Activated CD8-positive, alpha-beta T cell treated with anti-CD3 and anti-CD28 coated beads for 36 hours (primary cell): Measurements from ENCODE around the gene BLM. TPM values are rescaled to one million over a fixed set of nuclear protein-coding genes. Genes with fewer than 3 reads are reported as not detected.

Experiments used
- ATAC-seq: fragments of 200-7000 bp; cut with Tn5 transposase; one replicate; pipeline ENCODE4 v1.10.0; 2021; ENCODE audit warnings: mild to moderate bottlenecking, moderate library complexity
- CTCF ChIA-PET: fragments of 350-600 bp; sonication (Branson Sonifier 250); formaldehyde crosslinking; loops from one replicate; lab custom pipeline; 2021; ENCODE audit warnings: antibody characterized with exemption; lab: Charles Lee
- POLR2A ChIA-PET: fragments of 350-600 bp; sonication (Branson Sonifier 250); formaldehyde crosslinking; loops from one replicate; lab custom pipeline; 2021; ENCODE audit warnings: antibody characterized with exemption; lab: Charles Lee
- DNase-seq: peaks from one replicate; pipeline ENCODE4 v3.0.0-alpha.2; 2020
- H3K27ac Mint-ChIP-seq: one replicate; pipeline ENCODE4 v1.8.0; 2021; ENCODE audit warnings: mild to moderate bottlenecking, mixed read lengths
- H3K27me3 Mint-ChIP-seq: one replicate; pipeline ENCODE4 v1.8.0; 2021; ENCODE audit warnings: mixed read lengths
- H3K36me3 Mint-ChIP-seq: one replicate; pipeline ENCODE4 v1.8.0; 2021; ENCODE audit warnings: low read depth, mixed read lengths
- H3K4me1 Mint-ChIP-seq: one replicate; pipeline ENCODE4 v1.8.0; 2021; ENCODE audit warnings: low read depth, mixed read lengths
- H3K4me3 Mint-ChIP-seq: one replicate; pipeline ENCODE4 v1.8.0; 2021; ENCODE audit warnings: mild to moderate bottlenecking, moderate library complexity, mixed read lengths
- H3K9me3 Mint-ChIP-seq: one replicate; pipeline ENCODE4 v1.8.0; 2021; ENCODE audit warnings: mixed read lengths
- CTCF ChIP-seq: fragments of 200-600 bp; IDR thresholded peaks from one replicate; pipeline ENCODE4 v1.8.0; 2022; ENCODE audit warnings: antibody characterized with exemption, mild to moderate bottlenecking
- intact Hi-C: fragments of 100-400 bp; cut with micrococcal nuclease; formaldehyde crosslinking; loops from one replicate; pipeline ENCODE4 v1.10.0; 2022
- total RNA-seq, 2 experiments: library from RNA; stranded (reverse); gene quantifications; one replicate each; pipeline ENCODE4 v1.2.3, GENCODE V29; 2021

Gene BLM
- total RNA-seq, 2 experiments from 2014 or later: 45.2 to 53.6 TPM

DNA sequence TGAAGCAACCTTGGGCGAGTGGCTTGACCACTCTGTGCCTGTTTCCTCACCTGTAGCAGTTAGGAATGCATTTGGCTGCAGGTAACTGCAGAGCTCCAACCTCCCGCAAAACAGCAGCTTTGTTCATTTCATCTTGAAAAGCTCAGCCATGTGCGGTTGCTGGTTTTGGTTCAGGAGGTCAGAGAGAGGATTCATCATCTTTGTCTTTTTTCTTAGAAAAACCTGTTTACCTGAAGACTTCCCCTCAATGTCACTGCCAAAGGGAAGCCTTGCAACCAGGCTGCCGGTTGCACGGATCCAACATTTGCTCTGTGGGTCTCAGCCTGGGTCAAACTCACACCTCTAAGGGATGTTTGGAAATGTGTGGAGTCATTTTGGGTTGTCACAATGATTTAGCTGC, 134.8 kb downstream of the BLM start:
- ChIA-PET POLR2A (interaction anchor here (0.6 to 5.4 kb wide), 11 partner anchors 10 to 134 kb away, joined by 3 to 27 read pairs (median 4); partner anchors contain the start of genes BLM, FURIN and MAN2A2), CTCF (interaction anchor here (0.7 to 1.5 kb wide), 5 partner anchors 14 to 81 kb away, joined by 3 to 5 read pairs (median 4); partner anchors contain the start of gene HDDC3)
- ATAC-seq (peak; percentile 5), DNase-seq (peak; percentile 80)
- H3K27ac Mint-ChIP-seq: peak overlapping the region; percentile 93
- peak overlapping the region; percentile 26 for H3K4me3 Mint-ChIP-seq
- peaks cover 4% of the 10 kb centered on the region for H3K36me3 Mint-ChIP-seq
- intact Hi-C loops: loop anchor here (2.0 kb wide), 1 partner anchor 19 kb away; no protein-coding TSS in a partner anchor
- peaks cover 8% of the 10 kb centered on the region for H3K9me3 Mint-ChIP-seq
- H3K27me3 Mint-ChIP-seq: no peaks in the 10 kb centered on the region
- no peak for TF ChIP-seq CTCF
- peaks cover 61% of the 10 kb centered on the region for H3K4me1 Mint-ChIP-seq

GRCh38 chr15:90855139-90855538, 138.0 kb downstream of the BLM start:
- Mint-ChIP-seq H3K36me3 (peaks cover 4% of the 10 kb centered on the region), H3K4me1 (peaks cover 75% of the 10 kb centered on the region), H3K27ac (peak overlapping the region; percentile 91), H3K27me3 (no peaks in the 10 kb centered on the region), H3K4me3 (no peak overlapping the region), H3K9me3 (peaks cover 8% of the 10 kb centered on the region)
- ChIA-PET POLR2A (interaction anchor here (1.3 to 2.1 kb wide), 2 partner anchors 15 to 40 kb away, joined by 4 to 10 read pairs; no protein-coding TSS in a partner anchor), CTCF (interaction anchor here (0.9 to 1.5 kb wide), 4 partner anchors 28 to 137 kb away, joined by 3 to 4 read pairs (median 4); no protein-coding TSS in a partner anchor)
- no peak for ATAC-seq
- TF ChIP-seq CTCF: no peak
- no peak for DNase-seq
- intact Hi-C loops: no loop called here

DNA sequence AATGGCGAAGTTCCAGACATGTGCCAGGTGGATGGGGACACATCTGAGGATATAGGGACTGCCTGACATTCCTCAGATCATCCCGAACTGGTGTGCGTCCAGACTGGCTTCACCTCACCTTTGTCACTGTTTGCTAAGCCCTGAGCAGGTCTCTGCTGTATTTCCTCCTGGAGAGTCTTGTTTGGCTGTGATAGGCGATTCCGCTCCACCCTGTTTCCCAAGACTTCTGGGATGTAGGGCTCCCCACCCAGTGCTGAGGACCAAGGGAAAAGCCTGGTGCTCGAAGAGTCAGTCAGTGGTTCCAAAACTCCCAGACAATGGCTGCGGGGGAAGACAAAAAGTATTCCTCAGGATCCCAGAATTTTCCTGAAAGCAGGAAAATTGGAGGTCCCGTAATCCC, 140.2 kb downstream of the BLM start:
- Mint-ChIP-seq H3K36me3 (no peaks in the 10 kb centered on the region), H3K4me1 (peaks cover 57% of the 10 kb centered on the region), H3K4me3 (no peak overlapping the region), H3K9me3 (no peaks in the 10 kb centered on the region), H3K27me3 (no peaks in the 10 kb centered on the region), H3K27ac (peak overlapping the region; percentile 17)
- TF ChIP-seq CTCF: no peak
- DNase-seq (no peak), ATAC-seq (no peak)
- POLR2A ChIA-PET: interaction anchor here (1.2 kb wide), 1 partner anchor 10 kb away, joined by 5 read pairs; the partner anchor contains the start of gene FURIN
- CTCF ChIA-PET: interaction anchor here (2.9 kb wide), 1 partner anchor 29 kb away, joined by 15 read pairs; no protein-coding TSS in a partner anchor
- intact Hi-C loops: no loop called here

GRCh38 chr15:90857883-90858443, 140.8 kb downstream of the BLM start:
- ATAC-seq: no peak
- intact Hi-C loops: no loop called here
- Mint-ChIP-seq H3K4me1 (peaks cover 51% of the 10 kb centered on the region), H3K4me3 (no peak overlapping the region), H3K27me3 (no peaks in the 10 kb centered on the region), H3K27ac (peak overlapping the region; percentile 1), H3K36me3 (no peaks in the 10 kb centered on the region), H3K9me3 (no peaks in the 10 kb centered on the region)
- no peak for DNase-seq
- TF ChIP-seq CTCF: no peak
- CTCF ChIA-PET: interaction anchor here (0.6 to 2.9 kb wide), 3 partner anchors 20 to 74 kb away, joined by 3 to 15 read pairs (median 7); partner anchors contain the start of gene HDDC3
- POLR2A ChIA-PET: interaction anchor here (1.2 to 2.4 kb wide), 2 partner anchors 10 to 12 kb away, joined by 5 to 6 read pairs; partner anchors contain the start of gene FURIN
